GM19438 (cell line): ENCODE measurements around the gene STRADA.
"Not testable (repeated sequence)": the region's sequence is repeated elsewhere in the genome, so short reads cannot be mapped to it uniquely, and the experiment has no call there.

Experiments
- ATAC-seq: cut with Tn5 transposase; IDR thresholded peaks from one replicate; pipeline ENCODE4 v1.9.1; 2021; ENCODE audit warnings: low read depth; ENCODE audit not compliant: unreplicated experiment

STRADA gene

DNA sequence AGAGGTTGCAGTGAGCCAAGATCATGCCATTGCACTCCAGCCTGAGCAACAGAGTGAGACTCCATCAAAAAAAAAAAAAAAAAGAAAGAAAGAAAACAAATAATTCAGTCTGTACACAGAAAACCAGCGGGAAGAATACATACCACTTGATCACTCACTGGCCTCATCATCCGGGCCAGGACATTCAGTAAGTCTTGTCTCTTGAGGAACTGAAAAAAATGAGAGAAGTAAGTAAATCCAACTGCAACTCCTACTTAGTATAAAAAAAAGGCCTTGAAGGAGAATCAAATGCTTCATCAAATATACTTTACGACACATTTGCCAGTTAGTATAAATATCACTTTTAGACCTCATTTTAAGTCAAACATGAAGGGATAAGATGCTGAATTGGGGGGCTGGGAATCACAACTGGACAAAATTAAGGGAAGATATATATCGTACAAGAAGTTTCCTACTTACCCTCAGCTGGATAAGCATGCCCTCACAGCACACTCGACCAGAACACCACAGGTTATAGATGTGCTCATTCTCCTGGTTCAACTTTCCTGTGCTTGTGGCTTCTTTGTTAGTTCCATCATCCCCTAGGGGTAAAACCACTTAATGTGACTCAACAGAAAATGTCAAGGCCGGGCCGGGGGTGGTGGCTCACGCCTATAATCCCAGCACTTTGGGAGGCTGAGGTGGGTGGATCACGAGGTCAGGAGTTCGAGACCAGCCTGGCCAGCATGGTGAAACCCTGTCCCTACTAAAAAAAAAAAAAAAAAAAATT lies 19.4 kb upstream of the STRADA start:
- no peak for ATAC-seq

DNA sequence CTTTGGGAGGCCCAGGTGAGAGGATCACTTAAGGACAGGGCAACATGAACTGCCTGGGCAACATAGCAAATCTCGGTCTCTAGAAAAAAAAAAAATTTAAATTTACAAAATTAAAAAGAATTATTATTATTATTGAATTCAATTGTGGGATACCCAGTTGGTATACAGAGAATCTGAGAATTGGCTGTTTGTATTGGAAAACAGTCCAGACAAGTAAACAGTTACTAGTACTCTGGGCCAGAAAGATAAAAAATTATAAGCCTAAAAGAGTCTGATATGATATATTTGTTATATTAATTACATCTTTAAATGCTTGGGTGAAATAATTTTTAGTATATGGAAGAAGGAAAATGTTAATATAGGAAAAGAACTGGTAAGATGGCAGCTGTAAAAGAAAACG lies 16.8 kb upstream of the STRADA start:
- no peak for ATAC-seq

DNA sequence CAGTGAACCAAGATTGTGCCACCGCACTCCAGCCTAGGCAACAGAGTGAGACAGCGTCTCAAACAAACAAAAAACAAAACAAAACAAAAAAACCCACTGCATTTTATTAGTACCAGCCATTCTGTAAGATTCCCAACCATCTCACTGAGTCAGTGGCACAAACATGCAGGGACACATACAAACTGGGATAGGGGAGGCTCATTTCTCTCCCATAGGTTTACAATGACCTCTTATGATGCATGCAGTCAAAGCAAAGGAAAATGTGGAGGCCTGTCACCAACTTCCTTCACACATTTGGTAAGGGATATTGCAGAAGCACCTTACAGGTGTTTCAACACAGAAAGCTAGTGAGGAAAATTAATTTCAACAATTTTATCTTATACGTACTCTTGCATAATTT lies 12.4 kb upstream of the STRADA start:
- no peak for ATAC-seq

- ATAC-seq = no peak
Observed at GRCh38 chr17:63753215-63753614, 11.6 kb upstream of the STRADA start.

DNA sequence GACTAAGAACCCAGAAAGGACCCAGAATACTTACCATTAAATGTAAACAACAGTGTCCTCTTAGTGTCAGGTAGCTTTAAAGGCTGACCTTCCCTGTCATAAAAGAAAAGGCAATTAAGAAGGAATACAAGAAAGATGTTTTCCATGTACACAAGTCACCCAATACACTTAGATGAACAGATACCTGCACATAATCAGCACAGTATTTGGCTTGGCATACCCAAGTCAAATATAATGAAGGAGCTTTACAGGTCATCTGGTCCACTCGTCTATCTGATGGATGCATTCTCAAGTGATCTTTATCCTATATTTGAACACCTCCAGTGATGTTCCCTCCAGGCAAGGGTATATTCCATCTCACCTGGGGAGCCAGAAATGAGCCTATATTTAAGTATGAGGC lies 11.1 kb upstream of the STRADA start:
- no peak for ATAC-seq

- no peak for ATAC-seq
Observed at GRCh38 chr17:63751806-63752205, 10.2 kb upstream of the STRADA start.

DNA sequence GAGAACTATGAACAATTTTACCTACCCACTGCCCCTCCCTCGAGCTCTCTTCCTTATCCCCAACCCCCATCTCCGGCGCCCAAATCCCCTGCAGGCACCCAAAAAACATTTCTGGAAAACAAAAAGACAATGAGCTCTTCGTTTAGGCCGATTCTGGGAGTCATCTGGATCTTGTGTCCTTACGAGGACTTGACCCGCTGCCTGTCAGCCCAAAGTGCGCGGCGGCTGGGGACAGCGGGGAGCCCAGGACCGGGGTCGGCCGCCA lies 524 bp downstream of the STRADA start:
- no peak for ATAC-seq

DNA sequence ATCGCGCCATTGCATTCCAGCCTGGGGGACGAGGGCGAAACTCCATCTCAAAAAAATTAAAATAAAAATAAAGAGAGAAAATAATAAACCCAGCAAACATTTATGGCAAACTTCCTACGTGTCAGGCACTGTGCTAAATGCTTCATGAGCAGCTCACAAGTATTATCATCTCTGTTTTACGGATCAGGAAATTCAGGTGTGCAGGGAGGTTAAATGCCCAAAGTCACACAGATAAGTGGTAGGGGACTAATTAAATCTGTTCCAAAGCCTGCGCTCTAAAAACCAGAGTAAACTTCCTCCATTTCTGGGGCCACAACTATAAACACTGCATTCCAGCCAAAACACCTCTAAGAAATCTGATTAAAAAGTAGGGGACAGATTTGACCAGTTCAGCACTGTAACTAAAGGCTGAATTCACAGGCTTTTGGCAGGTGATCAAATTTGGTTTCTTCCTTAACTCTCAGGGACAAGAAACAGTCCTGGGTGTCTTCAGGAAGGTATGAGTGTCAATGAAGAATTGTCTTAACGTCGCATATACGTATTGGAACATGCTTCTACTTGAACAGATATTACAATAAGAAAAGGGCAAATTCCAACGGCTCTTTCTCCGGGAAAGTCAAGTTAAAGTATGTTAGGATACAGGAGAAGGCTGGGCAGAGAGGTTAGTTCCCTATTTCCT lies 996 bp downstream of the STRADA start:
- no peak for ATAC-seq

- ATAC-seq = no peak
Observed at GRCh38 chr17:63735691-63736090, 5.9 kb downstream of the STRADA start.

DNA sequence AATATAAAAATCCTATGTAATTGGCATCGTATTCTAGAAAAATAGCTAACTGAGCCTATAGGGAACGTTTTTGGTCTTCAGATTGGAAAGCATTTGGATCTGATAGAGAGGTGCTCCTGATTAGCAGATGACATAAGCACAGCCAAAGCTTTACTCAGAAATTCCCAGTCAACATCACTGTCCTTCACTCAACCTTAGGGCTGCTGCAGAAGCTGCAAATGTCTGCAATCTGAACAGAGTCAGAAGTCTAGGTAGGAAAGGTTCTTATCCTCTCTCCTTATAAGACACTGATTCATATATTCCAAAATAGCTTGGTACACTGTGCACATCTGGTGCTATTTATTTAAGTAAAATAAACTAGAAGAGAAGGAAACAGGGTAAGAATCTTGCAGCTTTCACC lies 19.2 kb downstream of the STRADA start:
- no peak for ATAC-seq

- ATAC-seq = not testable (repeated sequence)
Observed at GRCh38 chr17:63720194-63720593, 21.4 kb downstream of the STRADA start.

DNA sequence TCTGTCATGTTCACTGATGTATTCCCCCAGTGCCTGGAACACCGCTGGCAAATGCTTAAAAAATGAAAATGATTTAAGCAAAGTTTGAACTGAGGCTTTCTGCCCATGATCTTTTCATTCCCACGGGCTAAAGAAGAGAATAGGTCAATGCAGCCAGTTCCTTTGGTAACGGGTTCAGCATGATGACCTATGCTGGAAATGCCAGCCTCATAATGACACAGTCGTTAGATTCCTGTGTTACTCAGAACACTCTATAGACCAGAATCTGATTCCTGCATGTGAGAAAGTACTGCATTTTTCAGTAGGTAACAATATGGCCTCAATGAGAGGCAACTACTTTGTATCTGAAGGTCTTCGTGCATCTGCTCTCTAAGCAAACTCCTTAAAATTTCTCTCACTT lies 22.6 kb downstream of the STRADA start:
- ATAC-seq = no peak

- no peak for ATAC-seq
Observed at GRCh38 chr17:63716426-63716825, 25.2 kb downstream of the STRADA start.

DNA sequence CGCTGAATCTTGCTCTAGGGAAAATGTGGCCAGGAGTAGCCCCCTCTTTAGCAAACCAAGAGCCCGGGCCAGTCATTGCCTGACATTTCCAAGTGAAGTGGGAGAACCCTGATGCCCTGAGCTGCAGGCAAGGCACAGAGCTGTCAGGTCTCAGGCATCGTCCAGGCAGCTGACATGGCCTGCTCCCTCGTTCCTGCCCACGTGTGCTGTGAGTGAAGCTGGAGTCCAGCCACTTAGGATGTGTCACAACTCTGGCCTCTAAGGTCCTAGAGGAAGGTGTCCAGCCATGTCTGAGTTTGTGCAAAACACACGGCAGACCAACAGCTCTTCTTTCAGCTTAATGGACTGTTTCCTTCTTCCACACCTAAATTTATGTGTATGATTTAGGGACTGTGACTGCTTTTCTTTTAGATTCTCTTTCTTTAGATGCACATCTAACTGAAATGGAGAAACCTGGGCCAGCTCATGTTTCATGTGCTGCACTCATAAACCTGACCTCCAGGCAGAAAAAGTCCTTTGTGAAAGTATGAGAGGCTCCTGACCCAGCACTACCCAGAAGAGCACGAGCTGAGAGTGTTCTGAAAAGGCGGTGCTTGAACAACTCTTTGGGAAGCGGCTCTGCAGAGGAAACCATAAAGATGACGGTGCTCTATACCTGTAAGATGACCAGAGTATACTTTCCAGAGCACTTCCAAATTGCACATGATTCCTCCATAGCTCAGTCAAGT lies 26.9 kb downstream of the STRADA start:
- no peak for ATAC-seq

- no peak for ATAC-seq
Observed at GRCh38 chr17:63709110-63709509, 32.5 kb downstream of the STRADA start.

DNA sequence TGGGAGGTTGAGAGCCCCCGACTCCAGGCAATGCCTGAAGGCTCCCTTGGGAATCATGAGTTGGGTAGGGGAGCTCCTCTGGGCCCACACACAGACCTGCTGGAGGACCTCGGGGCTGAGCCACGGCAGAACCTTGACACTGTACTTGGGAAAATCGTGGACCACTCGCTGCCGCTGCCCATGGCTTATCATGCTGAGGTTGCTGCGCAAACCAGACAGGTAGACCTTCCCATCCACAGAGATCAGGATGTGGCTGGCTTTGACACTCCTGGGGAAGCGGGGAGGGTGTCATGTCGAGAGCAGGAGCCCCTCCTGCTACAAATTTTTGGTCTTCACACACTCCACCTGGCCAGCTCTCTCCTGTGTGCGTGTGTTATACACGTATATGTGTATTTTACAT lies 34.4 kb downstream of the STRADA start:
- ATAC-seq = no peak

DNA sequence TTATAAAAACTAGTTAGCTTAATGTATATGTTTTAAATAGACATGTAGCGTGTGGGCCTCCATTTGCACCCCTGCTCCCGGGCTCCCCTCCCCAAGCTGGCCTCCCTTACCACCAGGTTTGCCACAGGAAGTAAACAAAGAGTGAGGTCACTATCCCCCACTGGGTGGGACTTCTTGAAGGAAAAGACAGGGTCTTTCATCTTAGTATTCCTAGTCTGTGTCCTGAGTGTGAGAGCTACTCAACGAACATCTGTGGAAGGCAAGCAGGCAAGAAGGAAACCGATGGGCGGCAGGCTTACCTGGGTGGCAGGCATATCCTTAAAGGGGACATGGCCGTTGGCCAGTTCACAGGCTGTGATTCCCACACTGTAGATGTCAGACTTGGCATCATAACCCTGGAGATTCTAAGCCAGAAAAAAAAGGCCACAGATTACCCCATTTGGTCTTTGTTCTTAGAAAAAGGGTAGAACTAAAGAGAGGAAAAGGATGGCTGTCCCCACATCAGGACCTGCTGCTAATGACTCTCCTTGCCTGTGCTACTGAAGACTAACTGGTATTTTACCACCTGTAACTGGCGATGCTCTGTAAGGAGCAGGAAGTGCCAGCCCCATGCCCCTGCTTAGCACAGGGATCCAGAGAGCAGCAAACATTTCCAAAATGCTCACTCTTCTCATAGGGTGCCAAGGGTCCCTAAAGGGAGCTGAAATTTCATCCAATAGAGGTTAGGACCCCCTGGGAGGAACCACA lies 35.1 kb downstream of the STRADA start:
- no peak for ATAC-seq

DNA sequence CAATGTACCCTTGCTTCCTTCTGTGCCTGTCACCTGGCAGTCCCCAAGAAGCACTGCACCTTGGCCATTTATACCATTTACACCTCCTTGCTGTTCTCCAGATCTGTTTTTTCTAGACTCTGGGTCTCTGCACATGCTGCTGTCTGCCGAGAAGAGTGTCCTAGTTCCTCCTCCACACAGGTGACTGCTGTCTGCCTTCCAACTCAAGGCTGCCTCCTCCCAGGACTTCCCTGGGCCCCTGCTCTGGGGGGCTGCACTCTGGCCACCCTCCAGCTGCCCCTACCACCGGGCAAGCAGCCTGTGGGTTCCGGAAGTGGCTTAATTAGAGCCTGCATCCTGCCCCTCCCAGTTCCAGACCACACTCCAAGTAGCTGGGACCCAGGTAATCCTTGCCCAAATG lies 35.9 kb downstream of the STRADA start:
- no peak for ATAC-seq

DNA sequence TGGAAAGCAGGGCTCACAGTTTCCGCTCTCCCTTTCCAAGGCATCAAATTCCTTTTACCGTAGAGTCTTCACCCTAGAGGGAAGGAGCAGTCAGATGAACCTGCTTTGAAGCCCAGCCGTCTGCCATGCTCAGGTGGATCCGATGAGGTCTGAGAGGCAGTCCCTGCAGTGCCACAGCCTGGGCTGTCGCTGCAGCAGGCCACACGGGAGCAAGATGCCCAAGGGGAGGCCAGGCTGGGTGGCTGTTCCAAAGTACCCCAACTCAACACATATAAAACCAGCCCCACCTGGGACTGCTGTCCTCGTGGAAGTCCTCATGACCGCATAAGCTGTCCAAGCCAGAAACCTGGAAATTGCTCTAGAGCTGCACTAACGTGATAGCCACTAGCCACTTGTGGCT lies 36.8 kb downstream of the STRADA start:
- ATAC-seq = no peak

DNA sequence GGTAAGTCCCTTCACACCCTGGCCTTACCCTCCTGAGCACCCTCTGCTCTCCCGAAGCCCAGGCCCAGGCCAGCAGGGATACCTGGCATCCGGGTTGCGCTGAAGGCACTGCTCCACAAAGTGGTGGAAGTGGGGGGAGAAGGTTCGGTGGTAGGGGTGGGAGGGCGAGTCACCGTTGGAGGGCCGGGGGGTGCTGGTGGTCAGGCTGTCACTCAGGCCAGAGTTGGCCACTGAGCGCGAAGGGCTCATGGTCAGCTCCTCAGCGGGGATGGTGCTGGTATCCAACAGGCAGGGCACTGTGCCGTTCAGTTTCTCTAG lies 37.4 kb downstream of the STRADA start:
- ATAC-seq = no peak

DNA sequence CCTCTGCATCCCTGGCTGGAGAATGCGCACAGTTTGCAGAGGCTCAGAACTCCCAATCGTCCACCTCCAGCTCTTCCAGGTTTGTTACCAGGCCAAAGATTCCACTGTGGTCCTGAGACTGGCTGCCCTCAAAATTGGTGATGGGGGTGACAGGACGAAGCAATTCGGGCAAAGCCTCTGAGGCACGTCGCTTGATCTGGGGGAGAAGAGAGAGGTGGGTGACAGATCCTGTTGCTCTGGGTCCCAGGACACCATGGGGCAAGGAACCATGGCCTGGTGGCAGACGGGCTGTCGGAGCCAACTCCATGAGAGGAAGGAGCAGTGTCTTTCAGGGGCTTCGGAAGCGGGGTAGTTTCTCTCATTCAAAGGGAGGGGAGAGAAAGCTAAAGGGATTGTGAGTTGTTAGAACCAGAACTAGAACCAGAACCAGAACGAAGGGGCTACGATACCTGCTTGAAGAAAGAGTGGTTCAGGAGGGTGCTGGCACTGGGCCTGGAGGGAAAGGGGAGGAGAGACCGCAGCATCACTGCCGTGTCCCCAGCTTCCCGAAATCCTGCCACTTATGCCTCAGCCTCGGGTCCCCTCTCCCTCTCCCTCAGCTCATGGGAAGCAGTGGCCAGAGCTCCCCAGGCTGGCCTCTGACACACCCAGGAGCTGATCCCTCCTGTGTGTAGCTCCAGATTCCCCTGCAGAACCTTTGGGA lies 37.9 kb downstream of the STRADA start:
- no peak for ATAC-seq
